GM12878 (cell line): ENCODE data around the gene ABCB10. TPM values are rescaled to one million over a fixed set of nuclear protein-coding genes. Genes with fewer than 3 reads are reported as not detected.
"Not testable (repeated sequence)": the region's sequence is repeated elsewhere in the genome, so short reads cannot be mapped to it uniquely, and the experiment has no call there.

ENCODE experiments used
- ATAC-seq: fragments of 200-7000 bp; cut with Tn5 transposase; 3 replicates; pipeline ENCODE4 v1.9.1; 2020; ENCODE audit warnings: mild to moderate bottlenecking, moderate library complexity
- BruUV-seq: library from RNA; stranded (reverse); fragments of 400-500 nt; replicated peaks from 2 replicates; lab custom pipeline; 2021; lab: Mats Ljungman, UMichigan
- CTCF ChIA-PET: fragments of 300-600 bp; sonication (Branson Sonifier 250); formaldehyde crosslinking; extraction: SDS; loops from one replicate; lab custom pipeline; 2021; ENCODE audit warnings: inconsistent platforms; lab: Yijun Ruan, JAX
- POLR2A ChIA-PET: fragments of 350-600 bp; formaldehyde crosslinking; extraction: SDS; loops from one replicate; lab custom pipeline; 2021; ENCODE audit warnings: inconsistent platforms; lab: Charles Lee
- RAD21 ChIA-PET: fragments of 300-600 bp; sonication (Branson Sonifier 250); formaldehyde crosslinking; loops from one replicate; lab custom pipeline; 2023; ENCODE audit warnings: antibody characterized with exemption; ENCODE audit not compliant: unreplicated experiment; lab: Charles Lee
- SMC1A ChIA-PET: fragments of 300-600 bp; sonication (Branson Sonifier 250); formaldehyde crosslinking; loops from one replicate; lab custom pipeline; 2023; ENCODE audit not compliant: unreplicated experiment, uncharacterized antibody; lab: Charles Lee
- DNase-seq: peaks from one replicate; pipeline ENCODE4 v3.0.0-alpha.2; 2011; ENCODE audit warnings: low read depth, low spot score
- FAIRE-seq: peaks from 3 replicates; lab custom pipeline; 2011; peaks lifted over from hg19 to GRCh38; lab: Jason Lieb, UNC
- H2AFZ ChIP-seq: 2 replicates; pipeline ENCODE4 v1.6.0; 2011; ENCODE audit warnings: low read depth, low read length, control low read depth; ENCODE audit not compliant: control insufficient read depth
- H3K27ac ChIP-seq: 2 replicates; pipeline ENCODE4 v1.5.1; 2011; ENCODE audit warnings: control low read depth; ENCODE audit not compliant: control insufficient read depth, insufficient read depth
- H3K27me3 ChIP-seq, 2 experiments: replicated peaks in 1 of 2; 2 replicates each; pipeline versions ENCODE4 v1.6.0 to v1.6.1; 2011; ENCODE audit warnings: low read length in 1 of 2; ENCODE audit not compliant: control insufficient read depth in 2 of 2, insufficient read depth in 2 of 2
- H3K36me3 ChIP-seq, 2 experiments: 2 replicates each; pipeline ENCODE4 v1.5.1; 2011; ENCODE audit warnings: low read length in 1 of 2; ENCODE audit not compliant: control insufficient read depth in 2 of 2, insufficient read depth in 2 of 2
- H3K4me1 ChIP-seq: 2 replicates; pipeline ENCODE4 v1.6.1; 2011; ENCODE audit warnings: mild to moderate bottlenecking, low read length, moderate library complexity, mixed read lengths; ENCODE audit not compliant: control insufficient read depth, insufficient read depth
- H3K4me2 ChIP-seq: 2 replicates; pipeline ENCODE4 v1.6.0; 2011; ENCODE audit warnings: control low read depth; ENCODE audit not compliant: control insufficient read depth, insufficient read depth
- H3K4me3 ChIP-seq: fragments of 200-600 bp; sonication (generic); 2 replicates; pipeline ENCODE4 v1.5.1; 2016
- H3K79me2 ChIP-seq: 2 replicates; pipeline ENCODE4 v1.6.0; 2011; ENCODE audit warnings: low read length; ENCODE audit not compliant: control insufficient read depth, insufficient read depth
- H3K9ac ChIP-seq: 2 replicates; pipeline ENCODE4 v1.8.0; 2011; ENCODE audit warnings: low read length, control low read depth, mixed read lengths; ENCODE audit not compliant: control insufficient read depth, insufficient read depth
- H3K9me3 ChIP-seq: replicated peaks from 3 replicates; pipeline ENCODE4 v1.5.1; 2011; ENCODE audit warnings: mild to moderate bottlenecking, low read length; ENCODE audit not compliant: control insufficient read depth, insufficient read depth
- H4K20me1 ChIP-seq: 2 replicates; pipeline ENCODE4 v1.6.0; 2011; ENCODE audit not compliant: control insufficient read depth, insufficient read depth
- EP300 ChIP-seq, 2 experiments: fragments of 150-350 bp in 1 of 2; IDR thresholded peaks; 2 replicates each; pipeline ENCODE4 v1.6.1; 2011 to 2012; ENCODE audit warnings: low read depth in 2 of 2, low read length in 2 of 2, borderline replicate concordance in 1 of 2, improper control_type of control experiment in 1 of 2, inconsistent platforms in 1 of 2; ENCODE audit not compliant: control insufficient read depth in 1 of 2
- RAD21 ChIP-seq: IDR thresholded peaks from 2 replicates; pipeline ENCODE4 v1.6.1; 2011; ENCODE audit warnings: mild to moderate bottlenecking, low read depth, low read length, moderate library complexity; ENCODE audit not compliant: insufficient read depth
- RUNX3 ChIP-seq: IDR thresholded peaks from 2 replicates; pipeline ENCODE4 v1.6.1; 2012; ENCODE audit warnings: low read length, inconsistent platforms
- SMC3 ChIP-seq: IDR thresholded peaks from 2 replicates; pipeline ENCODE4 v1.6.1; 2011; ENCODE audit warnings: low read length, improper control_type of control experiment, borderline replicate concordance
- SRF ChIP-seq, 2 experiments: IDR thresholded peaks; 2 replicates each; pipeline ENCODE4 v1.6.1; 2011; ENCODE audit warnings: low read depth in 2 of 2, low read length in 2 of 2, mild to moderate bottlenecking in 1 of 2, moderate library complexity in 1 of 2
- YY1 ChIP-seq: IDR thresholded peaks from 2 replicates; pipeline ENCODE4 v1.6.1; 2011; ENCODE audit warnings: low read depth, mild to moderate bottlenecking, low read length
- ZNF207 ChIP-seq: fragments of 450-650 bp; IDR thresholded peaks from 2 replicates; pipeline ENCODE4 v1.6.1; 2014; ENCODE audit warnings: antibody characterized with exemption, mild to moderate bottlenecking, borderline replicate concordance
- ZSCAN29 ChIP-seq: fragments of 450-650 bp; IDR thresholded peaks from 2 replicates; pipeline ENCODE4 v1.6.1; 2017; ENCODE audit warnings: mild to moderate bottlenecking, moderate library complexity
- WGBS: methylation state at CpG from one replicate; pipeline ENCODE4 v1.1.6; 2016; ENCODE audit warnings: low lambda C conversion rate; ENCODE audit not compliant: insufficient replicate concordance, insufficient coverage; ENCODE audit errors: missing lambda C conversion rate; 5-methylcytosine and 5-hydroxymethylcytosine counted together
- in situ Hi-C: fragments of 300-500 bp; cut with MboI; formaldehyde crosslinking; loops from 9 replicates; pipeline ENCODE4 v1.14.3; 2018; ENCODE audit warnings: mixed read lengths
- intact Hi-C: fragments of 100-400 bp; cut with micrococcal nuclease; formaldehyde crosslinking; loops from one replicate; pipeline ENCODE4 v1.14.2; 2022; ENCODE audit not compliant: unreplicated experiment
- polyA plus RNA-seq, 11 experiments: library from polyadenylated mRNA; depleted of rRNA in 4 of 11; unstranded in 6 of 11; stranded (reverse) in 5 of 11; fragments of >200 nt; fragmentation: Nextera tagmentation in 4 of 11; fragmentation: Illumina TruSeq in 1 of 11; extraction: Ambion mirVana in 4 of 11; extraction: Trizol in 1 of 11; gene quantifications; 1 replicate in 1 of 11; 2 replicates in 10 of 11; pipeline versions ENCODE4 v1.2.1 to v1.2.3, GENCODE V29; 2011 to 2016; ENCODE audit warnings: inconsistent platforms in 2 of 11, missing spikeins in 2 of 11, low read depth in 1 of 11
- total RNA-seq, 4 experiments: library from RNA; depleted of rRNA in 3 of 4; stranded (reverse); fragments of >200 nt in 3 of 4; fragmentation: Illumina TruSeq in 1 of 4; extraction: Trizol in 1 of 4; gene quantifications; 2 replicates each; pipeline versions ENCODE4 v1.2.1 to v1.2.3, GENCODE V29; 2013 to 2021
- TF ChIP-seq, protein P1 (sequence below), 3 experiments: IDR thresholded peaks in 2 of 3; conservative IDR thresholded peaks in 1 of 3; 2 replicates each; pipeline ENCODE4 v1.5.1; 2011; ENCODE audit warnings: low read depth in 3 of 3, low read length in 3 of 3, mild to moderate bottlenecking in 3 of 3, control low read depth in 2 of 3, moderate library complexity in 2 of 3, inconsistent platforms in 1 of 3, mixed read lengths in 1 of 3; ENCODE audit not compliant: control insufficient read depth in 2 of 3, insufficient read depth in 1 of 3; ENCODE audit errors: extremely low read depth in 1 of 3

Gene ABCB10
- total and polyA plus RNA-seq, 10 of the 15 experiments (the other 5 are each of a cell fraction or from before 2014, with no cell fraction given) = 8.0 to 30.5 (median 16.7) TPM

DNA sequence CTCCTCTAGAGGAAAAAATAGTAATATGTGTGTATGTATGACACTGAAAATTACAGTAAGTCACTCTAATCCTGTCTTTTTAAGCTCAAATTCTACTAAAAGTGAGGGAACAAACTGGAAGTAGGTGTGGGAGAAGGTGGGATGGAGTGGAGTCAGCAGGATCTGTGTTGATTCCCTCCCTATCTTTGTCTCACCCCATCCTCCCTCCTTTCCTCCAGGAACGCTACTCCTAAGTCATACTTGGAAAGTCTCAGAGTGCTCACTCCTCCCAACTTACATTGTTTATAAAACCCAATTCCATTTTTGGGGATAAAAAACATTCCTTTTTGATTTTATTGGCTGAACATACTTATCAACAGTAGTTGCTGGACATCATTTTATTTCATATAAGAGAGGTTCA is 35.5 kb downstream of the ABCB10 start (continued):
- no peak for TF ChIP-seq ZSCAN29

- H3K4me3 ChIP-seq = no peak overlapping the region
- no peaks in the 10 kb centered on the region; a peak in 1 of 4 replicates for H3K36me3 ChIP-seq
- ChIA-PET CTCF (interaction anchor here (0.7 to 3.0 kb wide), 13 partner anchors 12 to 260 kb away, joined by 3 to 24 read pairs (median 4); no protein-coding TSS in a partner anchor), POLR2A (no interaction called here), SMC1A (interaction anchor here (0.9 to 2.4 kb wide), 4 partner anchors 35 to 284 kb away, joined by 3 to 21 read pairs (median 6); no protein-coding TSS in a partner anchor), RAD21 (interaction anchor here (1.4 to 1.6 kb wide), 2 partner anchors 33 to 256 kb away, joined by 3 to 8 read pairs; no protein-coding TSS in a partner anchor)
- in situ Hi-C loops (no loop called here), intact Hi-C loops (loop anchor here (1.0 kb wide), 1 partner anchor 256 kb away; no protein-coding TSS in a partner anchor)
- DNase-seq (no peak), ATAC-seq (peak; percentile 91), FAIRE-seq (peak; percentile 87)
- no peak overlapping the region for H2AFZ ChIP-seq
- no peak overlapping the region for H3K9ac ChIP-seq
- H3K4me1 ChIP-seq = no peaks in the 10 kb centered on the region; the same call in 1 of the 2 replicates
- TF ChIP-seq, protein P1, sequence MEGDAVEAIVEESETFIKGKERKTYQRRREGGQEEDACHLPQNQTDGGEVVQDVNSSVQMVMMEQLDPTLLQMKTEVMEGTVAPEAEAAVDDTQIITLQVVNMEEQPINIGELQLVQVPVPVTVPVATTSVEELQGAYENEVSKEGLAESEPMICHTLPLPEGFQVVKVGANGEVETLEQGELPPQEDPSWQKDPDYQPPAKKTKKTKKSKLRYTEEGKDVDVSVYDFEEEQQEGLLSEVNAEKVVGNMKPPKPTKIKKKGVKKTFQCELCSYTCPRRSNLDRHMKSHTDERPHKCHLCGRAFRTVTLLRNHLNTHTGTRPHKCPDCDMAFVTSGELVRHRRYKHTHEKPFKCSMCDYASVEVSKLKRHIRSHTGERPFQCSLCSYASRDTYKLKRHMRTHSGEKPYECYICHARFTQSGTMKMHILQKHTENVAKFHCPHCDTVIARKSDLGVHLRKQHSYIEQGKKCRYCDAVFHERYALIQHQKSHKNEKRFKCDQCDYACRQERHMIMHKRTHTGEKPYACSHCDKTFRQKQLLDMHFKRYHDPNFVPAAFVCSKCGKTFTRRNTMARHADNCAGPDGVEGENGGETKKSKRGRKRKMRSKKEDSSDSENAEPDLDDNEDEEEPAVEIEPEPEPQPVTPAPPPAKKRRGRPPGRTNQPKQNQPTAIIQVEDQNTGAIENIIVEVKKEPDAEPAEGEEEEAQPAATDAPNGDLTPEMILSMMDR (IDR thresholded peaks at IDR 0.05 in 2 of 3, conservative IDR thresholded peaks at IDR 0.05 in 1 of 3; ENCODE audit: control insufficient read depth in 2 of 3, extremely low read depth in 1 of 3, insufficient read depth in 1 of 3, low read depth in 3 of 3, low read length in 3 of 3) = peak; percentile 75 to 83 (median 82)
- TF ChIP-seq SRF (IDR thresholded peaks at IDR 0.05; ENCODE audit: low read depth in 2 of 2, low read length in 2 of 2) = no peak
- no peak for TF ChIP-seq EP300 (IDR thresholded peaks at IDR 0.05; ENCODE audit: borderline replicate concordance in 1 of 2, control insufficient read depth in 1 of 2, low read depth in 2 of 2, low read length in 2 of 2)
- TF ChIP-seq RAD21 = peak; percentile 58
- TF ChIP-seq ZNF207 = no peak
- TF ChIP-seq RUNX3 = peak; percentile 26; the same call in 1 of the 2 replicates
- peak; percentile 78 for TF ChIP-seq SMC3
- TF ChIP-seq YY1 = peak; percentile 29; the same call in 1 of the 2 replicates
- H3K27me3 ChIP-seq = no peaks in the 10 kb centered on the region
- no TSS peak for BruUV-seq
- H3K79me2 ChIP-seq = no peaks in the 10 kb centered on the region
- H3K27ac ChIP-seq = no peak overlapping the region
- WGBS = 68% methylated on average over 8 of the region's 8 CpGs
- H3K4me2 ChIP-seq = no peak overlapping the region
- no peaks in the 10 kb centered on the region for H3K9me3 ChIP-seq
- H4K20me1 ChIP-seq = no peaks in the 10 kb centered on the region
Measured at GRCh38 chr1:229514578-229515275, 43.8 kb downstream of the ABCB10 start.

DNA sequence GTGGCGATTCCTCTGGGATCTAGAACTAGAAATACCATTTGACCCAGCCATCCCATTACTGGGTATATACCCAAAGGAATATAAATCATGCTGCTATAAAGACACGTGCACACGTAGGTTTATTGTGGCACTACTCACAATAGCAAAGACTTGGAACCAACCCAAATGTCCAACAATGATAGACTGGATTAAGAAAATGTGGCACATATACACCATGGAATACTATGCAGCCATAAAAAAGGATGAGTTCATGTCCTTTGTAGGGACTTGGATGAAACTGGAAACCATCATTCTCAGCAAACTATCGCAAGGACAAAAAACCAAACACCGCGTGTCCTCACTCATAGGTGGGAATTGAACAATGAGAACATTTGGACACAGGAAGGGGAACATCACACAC is 46.9 kb downstream of the ABCB10 start:
- BruUV-seq, intact Hi-C loops, H3K9me3 ChIP-seq, H3K9ac ChIP-seq, H3K36me3 ChIP-seq, FAIRE-seq, SMC1A ChIA-PET, DNase-seq, POLR2A ChIA-PET, H3K27me3 ChIP-seq, H3K4me1 ChIP-seq, H3K4me3 ChIP-seq, H3K27ac ChIP-seq, RAD21 ChIA-PET, H4K20me1 ChIP-seq, ATAC-seq, in situ Hi-C loops, H3K4me2 ChIP-seq, H2AFZ ChIP-seq: not testable (repeated sequence)
- 93% methylated on average over 6 of the region's 6 CpGs for WGBS
- CTCF ChIA-PET = interaction anchor here (0.6 to 1.0 kb wide), 3 partner anchors 252 to 1363 kb away, joined by 3 read pairs; no protein-coding TSS in a partner anchor
- H3K79me2 ChIP-seq = peaks cover 15% of the 10 kb centered on the region
